PC-9 (cell line): Measurements from ENCODE around the gene EAF2.

ENCODE experiments used
- CTCF ChIP-seq: fragments of 200-600 bp; sonication (generic); conservative IDR thresholded peaks from 2 replicates; pipeline ENCODE4 v1.6.1; 2017; ENCODE audit warnings: mixed run types, antibody characterized with exemption, mild to moderate bottlenecking, moderate library complexity
- EZH2 ChIP-seq: fragments of 200-600 bp; sonication (generic); IDR thresholded peaks from 2 replicates; pipeline ENCODE4 v1.8.0; 2017; ENCODE audit warnings: antibody characterized with exemption, low read depth

- no peak for TF ChIP-seq CTCF
- TF ChIP-seq EZH2: no peak
Measured at GRCh38 chr3:121809249-121809648, 25.8 kb upstream of the EAF2 start.
